Fibroblast of lung (primary cell): ENCODE data around the gene TMPRSS11B.

ENCODE experiments used
- CTCF ChIP-seq, 2 donors: IDR thresholded peaks in 1 of 2; conservative IDR thresholded peaks in 1 of 2; 1 replicate in 1 of 2; 2 replicates in 1 of 2; pipeline ENCODE4 v1.5.1; 2011 to 2012; ENCODE audit warnings: low read length in 2 of 2, control low read depth in 1 of 2, inconsistent platforms in 1 of 2, low read depth in 1 of 2, mild to moderate bottlenecking in 1 of 2
- EZH2 ChIP-seq: IDR thresholded peaks from 2 replicates; pipeline ENCODE4 v1.5.1; 2012; ENCODE audit warnings: low read length, control low read depth, mild to moderate bottlenecking; ENCODE audit errors: missing control alignments

- no peak for TF ChIP-seq CTCF (conservative IDR thresholded peaks at IDR 0.05 in 1 of 2, IDR thresholded peaks at IDR 0.05 in 1 of 2; ENCODE audit: low read depth in 1 of 2, low read length in 2 of 2)
- no peak for TF ChIP-seq EZH2
Observed at GRCh38 chr4:68245594-68245993, at the start of gene TMPRSS11B.
